ENCODE results near the gene RPL13A.

Gene RPL13A

GRCh38 chr19:49475995-49476880 lies 11.2 kb upstream of the RPL13A start:
- Mint-ChIP-seq H3K36me3 (ENCODE audit: insufficient read depth) (peaks cover 73% of the 10 kb centered on the region), H3K9me3 (no peaks in the 10 kb centered on the region), H3K27me3 (no peaks in the 10 kb centered on the region), H3K27ac (peak overlapping the region; percentile 97 to 98), H3K4me3 (peak overlapping the region; percentile 94 to 96), H3K4me1 (ENCODE audit: low read depth in 2 of 2) (peaks cover 32 to 34% of the 10 kb centered on the region in 2 donors)
- peak; percentile 46 for ATAC-seq (replicated peaks)
- peak in 2 of 3 experiments; percentile 44 to 55 for DNase-seq

- no peak for ATAC-seq (replicated peaks)
- no peak for DNase-seq
- H3K4me3 Mint-ChIP-seq = no peak overlapping the region
- peaks cover 97% of the 10 kb centered on the region for H3K36me3 Mint-ChIP-seq (ENCODE audit: insufficient read depth)
- H3K9me3 Mint-ChIP-seq = no peaks in the 10 kb centered on the region
- H3K27ac Mint-ChIP-seq = peak overlapping the region in 1 of 2 donors; percentile 75
- H3K4me1 Mint-ChIP-seq (ENCODE audit: low read depth in 2 of 2) = peaks cover 15 to 17% of the 10 kb centered on the region in 2 donors
- H3K27me3 Mint-ChIP-seq = no peaks in the 10 kb centered on the region
Measured at GRCh38 chr19:49479975-49480628, 7.3 kb upstream of the RPL13A start.

- H3K27me3 Mint-ChIP-seq = no peaks in the 10 kb centered on the region
- H3K9me3 Mint-ChIP-seq = no peaks in the 10 kb centered on the region
- ATAC-seq (replicated peaks) (no peak), DNase-seq (no peak)
- H3K36me3 Mint-ChIP-seq (ENCODE audit: insufficient read depth) = peaks cover 97% of the 10 kb centered on the region
- H3K4me3 Mint-ChIP-seq = no peak overlapping the region
- H3K4me1 Mint-ChIP-seq (ENCODE audit: low read depth in 2 of 2) = peaks cover 5 to 8% of the 10 kb centered on the region in 2 donors
- peak overlapping the region in 1 of 2 donors; percentile 75 for H3K27ac Mint-ChIP-seq
Measured at GRCh38 chr19:49481020-49481683, 6.3 kb upstream of the RPL13A start.

- Mint-ChIP-seq H3K36me3 (ENCODE audit: insufficient read depth) (peaks cover 96% of the 10 kb centered on the region), H3K4me1 (ENCODE audit: low read depth in 2 of 2) (peaks cover 27 to 33% of the 10 kb centered on the region in 2 donors), H3K27ac (peak overlapping the region; percentile 54 to 78), H3K4me3 (peak overlapping the region in 1 of 2 donors; percentile 29), H3K27me3 (no peaks in the 10 kb centered on the region), H3K9me3 (no peaks in the 10 kb centered on the region)
- ATAC-seq (replicated peaks) = no peak
- DNase-seq = no peak
Measured at GRCh38 chr19:49486232-49486631, 1.2 kb upstream of the RPL13A start.

GRCh38 chr19:49486710-49487276 lies 615 bp upstream of the RPL13A start:
- H3K36me3 Mint-ChIP-seq (ENCODE audit: insufficient read depth) = peaks cover 96% of the 10 kb centered on the region
- H3K4me1 Mint-ChIP-seq (ENCODE audit: low read depth in 2 of 2) = peaks cover 27 to 35% of the 10 kb centered on the region in 2 donors
- DNase-seq (no peak), ATAC-seq (replicated peaks) (no peak)
- H3K27ac Mint-ChIP-seq = peak overlapping the region; percentile 98 to 99
- H3K9me3 Mint-ChIP-seq = no peaks in the 10 kb centered on the region
- no peaks in the 10 kb centered on the region for H3K27me3 Mint-ChIP-seq
- H3K4me3 Mint-ChIP-seq = peak overlapping the region; percentile 96 to 98

GRCh38 chr19:49488046-49488862 lies 846 bp downstream of the RPL13A start:
- H3K9me3 Mint-ChIP-seq = no peaks in the 10 kb centered on the region
- peak overlapping the region; percentile 98 to 99 for H3K27ac Mint-ChIP-seq
- H3K27me3 Mint-ChIP-seq = no peaks in the 10 kb centered on the region
- DNase-seq (no peak), ATAC-seq (replicated peaks) (no peak)
- peaks cover 96% of the 10 kb centered on the region for H3K36me3 Mint-ChIP-seq (ENCODE audit: insufficient read depth)
- peak overlapping the region; percentile 96 to 98 for H3K4me3 Mint-ChIP-seq
- peaks cover 35 to 46% of the 10 kb centered on the region in 2 donors for H3K4me1 Mint-ChIP-seq (ENCODE audit: low read depth in 2 of 2)

GRCh38 chr19:49488863-49489537 lies 1.6 kb downstream of the RPL13A start:
- peaks cover 35 to 49% of the 10 kb centered on the region in 2 donors for H3K4me1 Mint-ChIP-seq (ENCODE audit: low read depth in 2 of 2)
- no peaks in the 10 kb centered on the region for H3K27me3 Mint-ChIP-seq
- no peak for ATAC-seq (replicated peaks)
- no peak for DNase-seq
- H3K4me3 Mint-ChIP-seq = peak overlapping the region; percentile 96 to 98
- peak overlapping the region; percentile 98 to 99 for H3K27ac Mint-ChIP-seq
- no peaks in the 10 kb centered on the region for H3K9me3 Mint-ChIP-seq
- peaks cover 96% of the 10 kb centered on the region for H3K36me3 Mint-ChIP-seq (ENCODE audit: insufficient read depth)

- peaks cover 35 to 49% of the 10 kb centered on the region in 2 donors for H3K4me1 Mint-ChIP-seq (ENCODE audit: low read depth in 2 of 2)
Measured at GRCh38 chr19:49489601-49490167, 2.3 kb downstream of the RPL13A start.

GRCh38 chr19:49490287-49491029 lies 3.0 kb downstream of the RPL13A start:
- no peaks in the 10 kb centered on the region for H3K9me3 Mint-ChIP-seq
- no peak for DNase-seq
- H3K4me1 Mint-ChIP-seq (ENCODE audit: low read depth in 2 of 2) = peaks cover 35 to 49% of the 10 kb centered on the region in 2 donors
- H3K27ac Mint-ChIP-seq = peak overlapping the region; percentile 94 to 98
- peak overlapping the region; percentile 96 to 98 for H3K4me3 Mint-ChIP-seq
- H3K27me3 Mint-ChIP-seq = no peaks in the 10 kb centered on the region
- no peak for ATAC-seq (replicated peaks)
- peaks cover 96% of the 10 kb centered on the region for H3K36me3 Mint-ChIP-seq (ENCODE audit: insufficient read depth)

More at GRCh38 chr19:49489601-49490167, 2.3 kb downstream of the RPL13A start:
- Mint-ChIP-seq H3K27me3 (no peaks in the 10 kb centered on the region), H3K27ac (peak overlapping the region; percentile 94 to 98), H3K36me3 (ENCODE audit: insufficient read depth) (peaks cover 96% of the 10 kb centered on the region), H3K4me3 (peak overlapping the region; percentile 96 to 98), H3K9me3 (no peaks in the 10 kb centered on the region)
- ATAC-seq (replicated peaks) (no peak), DNase-seq (peak in 1 of 3 experiments; percentile 49)

GRCh38 chr19:49491030-49491803 lies 3.8 kb downstream of the RPL13A start:
- Mint-ChIP-seq H3K9me3 (no peaks in the 10 kb centered on the region), H3K27me3 (no peaks in the 10 kb centered on the region), H3K27ac (peak overlapping the region; percentile 91 to 98), H3K4me1 (ENCODE audit: low read depth in 2 of 2) (peaks cover 39 to 51% of the 10 kb centered on the region in 2 donors), H3K4me3 (peak overlapping the region; percentile 96 to 98), H3K36me3 (ENCODE audit: insufficient read depth) (peaks cover 96% of the 10 kb centered on the region)
- no peak for ATAC-seq (replicated peaks)
- no peak for DNase-seq
